ENCODE results near the gene TSPOAP1.

The TSPOAP1 gene

GRCh38 chr17:58327363-58328194, 1.0 kb downstream of the TSPOAP1 start:
- Histone ChIP-seq H3K36me3 (ENCODE audit: control insufficient read depth in 2 of 2, insufficient read depth in 2 of 2, low read length in 2 of 2) (peaks cover 0 to under 1% of the 10 kb centered on the region in 2 donors), H3K27me3 (ENCODE audit: control insufficient read depth in 1 of 2, insufficient read depth in 2 of 2, low read length in 2 of 2) (no peaks in the 10 kb centered on the region), H3K9ac (ENCODE audit: low read length in 2 of 2) (no peak overlapping the region), H3K9me3 (ENCODE audit: control insufficient read depth in 2 of 2, low read length in 2 of 2) (no peaks in the 10 kb centered on the region), H3K27ac (ENCODE audit: low read length) (no peak overlapping the region), H3K4me3 (ENCODE audit: low read length in 2 of 2) (no peak overlapping the region), H3K4me1 (ENCODE audit: control insufficient read depth, insufficient read depth, low read length) (peaks cover 22% of the 10 kb centered on the region)

DNA sequence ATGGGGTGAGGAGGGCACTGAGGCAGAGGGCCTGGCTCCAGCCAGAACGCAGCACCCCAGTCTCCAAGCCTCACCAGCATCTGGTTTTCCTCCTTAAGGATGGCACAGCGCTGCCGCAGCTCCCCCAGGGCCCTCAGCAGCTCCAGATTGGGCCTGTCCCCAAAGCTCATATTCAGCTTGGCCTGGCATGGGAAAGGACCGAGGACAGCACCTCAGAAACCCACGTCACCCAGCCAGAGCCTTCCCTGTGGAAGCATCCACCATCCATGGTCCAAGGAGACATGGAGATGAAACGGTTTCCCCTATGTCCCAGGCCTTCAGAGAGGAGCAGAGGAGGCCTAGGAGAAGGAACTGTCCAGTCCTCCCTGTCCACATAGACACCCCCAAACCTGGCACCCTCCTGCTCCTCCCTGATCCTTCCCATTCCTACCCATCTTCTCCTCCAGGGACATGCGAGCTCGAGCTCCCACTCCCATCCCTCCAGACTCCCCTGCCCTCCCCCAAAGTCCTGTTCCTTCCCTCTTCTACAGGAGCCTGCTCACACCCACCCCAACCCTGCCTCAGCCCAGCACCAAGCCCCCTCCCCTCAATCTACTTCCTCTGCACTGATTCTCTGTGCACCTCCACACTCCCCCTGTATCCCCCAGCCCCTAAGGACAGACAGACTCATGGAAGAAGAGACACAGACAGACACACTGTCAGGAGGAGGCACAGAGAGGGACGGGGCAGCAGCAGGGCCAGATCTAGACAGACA, 1.8 kb downstream of the TSPOAP1 start:
- H3K9ac ChIP-seq (ENCODE audit: low read length in 2 of 2), result no peak overlapping the region
- no peaks in the 10 kb centered on the region for H3K27me3 ChIP-seq (ENCODE audit: control insufficient read depth in 1 of 2, insufficient read depth in 2 of 2, low read length in 2 of 2)

DNA sequence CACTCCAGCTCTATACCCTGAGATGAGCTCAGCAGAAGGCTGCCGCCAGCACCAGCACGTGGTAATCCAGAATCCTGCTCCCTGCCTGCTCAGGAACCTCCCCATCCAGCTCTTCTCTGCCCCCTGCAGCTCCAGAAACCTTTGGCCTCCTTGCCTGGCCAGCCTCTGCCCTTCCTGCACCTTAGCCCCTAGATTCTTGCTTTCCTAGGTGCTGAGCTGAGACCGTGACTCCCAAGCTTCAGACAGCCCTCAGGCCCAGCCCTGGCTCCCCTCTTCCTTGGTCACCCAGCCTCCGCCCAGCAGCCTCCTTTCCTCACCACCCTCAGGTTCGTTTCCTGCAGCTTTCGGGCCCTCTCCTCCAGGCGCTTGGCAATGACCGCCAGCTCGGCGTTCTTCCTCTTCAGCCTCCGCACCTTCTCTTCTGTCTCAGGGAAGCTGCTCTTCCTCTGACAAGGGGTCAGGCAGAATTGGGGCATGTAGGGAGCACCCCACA, 2.6 kb downstream of the TSPOAP1 start:
- Histone ChIP-seq H3K4me3 (ENCODE audit: low read length in 2 of 2) (no peak overlapping the region), H3K4me1 (ENCODE audit: control insufficient read depth, insufficient read depth, low read length) (peaks cover 22% of the 10 kb centered on the region), H3K27ac (ENCODE audit: low read length) (no peak overlapping the region), H3K9me3 (ENCODE audit: control insufficient read depth in 2 of 2, low read length in 2 of 2) (no peaks in the 10 kb centered on the region), H3K36me3 (ENCODE audit: control insufficient read depth in 2 of 2, insufficient read depth in 2 of 2, low read length in 2 of 2) (peaks cover 0 to 5% of the 10 kb centered on the region in 2 donors), H3K9ac (ENCODE audit: low read length in 2 of 2) (no peak overlapping the region), H3K27me3 (ENCODE audit: control insufficient read depth in 1 of 2, insufficient read depth in 2 of 2, low read length in 2 of 2) (no peaks in the 10 kb centered on the region)

More for the DNA sequence above, 1.8 kb downstream of the TSPOAP1 start:
- H3K36me3 ChIP-seq (ENCODE audit: control insufficient read depth in 2 of 2, insufficient read depth in 2 of 2, low read length in 2 of 2), result peaks cover 0 to 3% of the 10 kb centered on the region in 2 donors
- no peaks in the 10 kb centered on the region for H3K9me3 ChIP-seq (ENCODE audit: control insufficient read depth in 2 of 2, low read length in 2 of 2)
- H3K4me3 ChIP-seq (ENCODE audit: low read length in 2 of 2), result no peak overlapping the region
- H3K27ac ChIP-seq (ENCODE audit: low read length), result no peak overlapping the region
- peaks cover 22% of the 10 kb centered on the region for H3K4me1 ChIP-seq (ENCODE audit: control insufficient read depth, insufficient read depth, low read length)

DNA sequence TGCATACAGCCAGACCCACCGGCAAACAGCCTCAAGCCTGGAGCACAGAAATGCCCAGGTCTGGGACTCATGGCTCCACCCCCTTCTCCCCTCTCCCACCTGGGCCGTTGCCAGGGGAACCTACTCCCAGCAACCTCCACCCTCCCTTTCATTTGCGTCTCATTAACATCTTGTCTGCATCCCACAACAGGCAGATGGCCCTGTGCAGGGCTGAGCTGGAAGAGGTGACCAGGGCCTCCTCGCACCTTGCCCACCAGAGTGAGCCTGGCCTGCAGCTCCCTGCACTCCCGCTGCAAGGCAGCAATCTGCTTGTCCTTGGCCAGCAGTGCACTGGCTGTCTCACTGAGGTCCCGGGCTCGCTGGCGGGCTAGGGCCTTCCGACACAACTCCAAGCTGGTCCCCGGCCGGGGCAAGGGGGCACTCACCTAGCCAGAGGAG, 3.3 kb downstream of the TSPOAP1 start:
- H3K27ac ChIP-seq (ENCODE audit: low read length), result no peak overlapping the region
- peaks cover 0 to 5% of the 10 kb centered on the region in 2 donors for H3K36me3 ChIP-seq (ENCODE audit: control insufficient read depth in 2 of 2, insufficient read depth in 2 of 2, low read length in 2 of 2)
- no peaks in the 10 kb centered on the region for H3K9me3 ChIP-seq (ENCODE audit: control insufficient read depth in 2 of 2, low read length in 2 of 2)
- peaks cover 22% of the 10 kb centered on the region for H3K4me1 ChIP-seq (ENCODE audit: control insufficient read depth, insufficient read depth, low read length)
- peak overlapping the region; percentile 83 to 88 for H3K4me3 ChIP-seq (ENCODE audit: low read length in 2 of 2)
- no peaks in the 10 kb centered on the region for H3K27me3 ChIP-seq (ENCODE audit: control insufficient read depth in 1 of 2, insufficient read depth in 2 of 2, low read length in 2 of 2)
- H3K9ac ChIP-seq (ENCODE audit: low read length in 2 of 2), result peak overlapping the region; percentile 77 to 87

DNA sequence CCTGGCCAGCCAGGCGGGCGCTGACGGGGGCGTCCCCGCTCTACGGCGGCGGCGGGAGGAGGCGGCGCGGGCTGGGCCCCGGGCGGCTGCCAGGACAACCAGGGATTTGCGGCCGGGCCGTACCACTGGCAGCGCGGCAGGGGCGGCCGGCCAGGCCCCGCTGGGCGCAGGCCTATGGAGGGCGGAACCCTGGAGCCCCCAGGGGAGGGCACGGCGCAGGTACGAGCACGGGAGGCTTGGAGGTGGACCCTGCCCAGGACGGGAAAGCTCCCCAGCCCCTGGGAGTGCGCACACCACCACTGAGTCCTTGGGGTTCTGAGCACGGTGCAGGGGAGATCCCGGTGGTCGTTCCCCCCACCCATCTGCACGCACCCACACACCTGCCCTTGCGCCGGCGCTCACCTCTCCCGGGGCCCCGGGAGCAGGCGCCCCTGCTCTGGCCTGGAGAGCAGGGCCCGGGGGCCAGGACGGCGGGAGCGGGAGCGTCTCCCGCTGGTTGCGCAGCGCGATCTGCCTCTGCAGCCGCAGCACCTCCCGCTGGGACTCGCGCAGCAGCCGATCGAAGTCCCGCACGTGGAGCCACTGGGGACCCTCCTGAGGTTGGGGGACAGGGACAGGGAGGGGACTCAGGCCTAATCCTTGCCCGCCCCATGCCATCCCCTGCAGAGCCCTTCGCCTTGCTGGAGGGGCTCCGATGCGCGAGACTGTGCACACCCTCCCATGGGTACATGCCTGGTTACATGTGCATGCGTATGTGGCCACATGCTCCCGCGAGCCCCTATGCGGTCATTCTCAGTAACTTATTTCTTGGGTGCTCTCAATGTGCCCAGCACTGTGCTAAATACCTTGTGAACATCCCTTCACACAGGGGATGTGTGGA, 3.9 kb downstream of the TSPOAP1 start:
- H3K4me3 ChIP-seq (ENCODE audit: low read length in 2 of 2), result peak overlapping the region; percentile 83 to 88
- peak overlapping the region; percentile 77 to 87 for H3K9ac ChIP-seq (ENCODE audit: low read length in 2 of 2)
- no peaks in the 10 kb centered on the region for H3K27me3 ChIP-seq (ENCODE audit: control insufficient read depth in 1 of 2, insufficient read depth in 2 of 2, low read length in 2 of 2)
- H3K9me3 ChIP-seq (ENCODE audit: control insufficient read depth in 2 of 2, low read length in 2 of 2), result no peaks in the 10 kb centered on the region
- H3K27ac ChIP-seq (ENCODE audit: low read length), result peak overlapping the region; percentile 53
- H3K36me3 ChIP-seq (ENCODE audit: control insufficient read depth in 2 of 2, insufficient read depth in 2 of 2, low read length in 2 of 2), result peaks cover 0 to 5% of the 10 kb centered on the region in 2 donors
- H3K4me1 ChIP-seq (ENCODE audit: control insufficient read depth, insufficient read depth, low read length), result peaks cover 22% of the 10 kb centered on the region

GRCh38 chr17:58324056-58324408, 4.6 kb downstream of the TSPOAP1 start:
- Histone ChIP-seq H3K27me3 (ENCODE audit: control insufficient read depth in 1 of 2, insufficient read depth in 2 of 2, low read length in 2 of 2) (no peaks in the 10 kb centered on the region), H3K9ac (ENCODE audit: low read length in 2 of 2) (peak overlapping the region; percentile 77 to 87), H3K4me1 (ENCODE audit: control insufficient read depth, insufficient read depth, low read length) (peaks cover 22% of the 10 kb centered on the region), H3K4me3 (ENCODE audit: low read length in 2 of 2) (peak overlapping the region; percentile 83 to 88), H3K27ac (ENCODE audit: low read length) (peak overlapping the region; percentile 53), H3K36me3 (ENCODE audit: control insufficient read depth in 2 of 2, insufficient read depth in 2 of 2, low read length in 2 of 2) (peaks cover 0 to 5% of the 10 kb centered on the region in 2 donors), H3K9me3 (ENCODE audit: control insufficient read depth in 2 of 2, low read length in 2 of 2) (no peaks in the 10 kb centered on the region)

DNA sequence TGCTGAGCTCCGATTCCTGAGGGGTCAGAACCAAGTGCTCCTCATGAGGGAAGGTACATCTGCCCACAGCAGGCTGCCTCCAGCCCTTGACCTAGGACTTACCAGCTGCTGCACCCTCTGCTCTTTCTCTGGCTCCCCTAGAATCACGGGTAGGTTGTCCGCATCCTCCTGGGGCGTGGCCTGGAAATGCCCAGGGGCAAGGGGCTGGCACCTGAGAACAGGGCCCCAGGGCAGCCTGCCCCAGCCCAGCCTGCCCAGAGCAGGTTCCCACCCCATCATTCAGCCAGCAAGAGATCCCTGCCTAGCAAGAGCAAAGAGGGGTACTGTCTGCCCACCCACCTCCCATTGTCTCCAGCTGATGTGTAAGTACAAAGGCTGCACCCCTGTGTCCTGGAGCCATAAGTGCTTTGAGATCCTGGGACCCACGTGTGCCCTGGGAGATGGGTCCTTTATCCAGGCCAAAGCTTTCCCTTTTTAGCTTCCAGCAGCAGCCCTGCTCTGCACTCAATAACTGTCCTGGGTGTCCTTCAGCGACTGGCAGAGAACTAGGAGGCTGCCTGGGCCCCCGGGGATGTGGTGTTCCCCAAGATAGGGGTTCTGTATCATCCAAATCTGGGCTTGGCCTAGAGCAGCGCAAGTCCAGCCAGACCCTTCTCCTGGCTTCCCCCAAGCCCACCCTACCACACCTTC, 5.1 kb downstream of the TSPOAP1 start:
- H3K9ac ChIP-seq (ENCODE audit: low read length in 2 of 2), result peak overlapping the region; percentile 77 to 87
- peaks cover 0 to 5% of the 10 kb centered on the region in 2 donors for H3K36me3 ChIP-seq (ENCODE audit: control insufficient read depth in 2 of 2, insufficient read depth in 2 of 2, low read length in 2 of 2)
- no peaks in the 10 kb centered on the region for H3K27me3 ChIP-seq (ENCODE audit: control insufficient read depth in 1 of 2, insufficient read depth in 2 of 2, low read length in 2 of 2)
- H3K4me3 ChIP-seq (ENCODE audit: low read length in 2 of 2), result peak overlapping the region; percentile 83 to 88
- H3K9me3 ChIP-seq (ENCODE audit: control insufficient read depth in 2 of 2, low read length in 2 of 2), result no peaks in the 10 kb centered on the region
- peak overlapping the region; percentile 53 for H3K27ac ChIP-seq (ENCODE audit: low read length)
- peaks cover 22% of the 10 kb centered on the region for H3K4me1 ChIP-seq (ENCODE audit: control insufficient read depth, insufficient read depth, low read length)

DNA sequence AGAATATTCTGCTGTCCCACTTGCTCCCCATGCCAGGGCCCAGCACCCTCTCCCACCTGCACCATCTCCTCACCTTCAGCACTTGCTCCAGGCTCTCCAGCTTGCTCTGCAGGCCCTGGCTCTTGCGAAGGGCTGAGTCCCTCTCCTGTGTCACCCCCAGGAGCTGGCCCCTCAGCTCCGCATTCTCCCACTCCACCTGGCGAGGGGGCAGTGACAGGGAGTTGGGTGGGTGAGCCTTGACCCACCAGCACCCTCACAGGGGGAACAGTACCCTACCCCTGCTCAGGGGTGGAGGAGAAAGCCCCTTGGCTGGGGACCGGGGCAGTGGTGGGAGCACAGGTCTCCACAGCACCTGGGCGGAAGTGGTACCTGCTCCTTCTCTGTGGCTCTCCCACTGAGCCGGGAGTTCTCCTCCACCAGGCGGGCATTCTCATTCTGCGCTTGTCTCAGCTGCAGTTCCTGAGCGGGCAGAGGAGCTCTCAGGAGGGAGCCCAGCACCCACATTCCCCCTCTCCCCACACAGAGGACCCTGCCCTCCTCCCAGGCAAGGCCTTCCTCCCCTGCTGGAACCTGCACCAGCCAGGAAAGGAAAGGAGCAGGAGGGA, 5.9 kb downstream of the TSPOAP1 start:
- H3K27ac ChIP-seq (ENCODE audit: low read length), result no peak overlapping the region
- H3K27me3 ChIP-seq (ENCODE audit: control insufficient read depth in 1 of 2, insufficient read depth in 2 of 2, low read length in 2 of 2), result no peaks in the 10 kb centered on the region
- no peaks in the 10 kb centered on the region for H3K9me3 ChIP-seq (ENCODE audit: control insufficient read depth in 2 of 2, low read length in 2 of 2)
- no peak overlapping the region for H3K4me3 ChIP-seq (ENCODE audit: low read length in 2 of 2)
- H3K9ac ChIP-seq (ENCODE audit: low read length in 2 of 2), result no peak overlapping the region
- H3K4me1 ChIP-seq (ENCODE audit: control insufficient read depth, insufficient read depth, low read length), result peaks cover 22% of the 10 kb centered on the region
- H3K36me3 ChIP-seq (ENCODE audit: control insufficient read depth in 2 of 2, insufficient read depth in 2 of 2, low read length in 2 of 2), result peaks cover 0 to 5% of the 10 kb centered on the region in 2 donors

GRCh38 chr17:58321571-58322525, 6.7 kb downstream of the TSPOAP1 start:
- Histone ChIP-seq H3K27me3 (ENCODE audit: control insufficient read depth in 1 of 2, insufficient read depth in 2 of 2, low read length in 2 of 2) (no peaks in the 10 kb centered on the region), H3K4me1 (ENCODE audit: control insufficient read depth, insufficient read depth, low read length) (peaks cover 22% of the 10 kb centered on the region), H3K4me3 (ENCODE audit: low read length in 2 of 2) (no peak overlapping the region)

More at GRCh38 chr17:58321571-58322525, 6.7 kb downstream of the TSPOAP1 start:
- H3K36me3 ChIP-seq (ENCODE audit: control insufficient read depth in 2 of 2, insufficient read depth in 2 of 2, low read length in 2 of 2), result peaks cover 0 to 5% of the 10 kb centered on the region in 2 donors
- H3K27ac ChIP-seq (ENCODE audit: low read length), result no peak overlapping the region
- H3K9me3 ChIP-seq (ENCODE audit: control insufficient read depth in 2 of 2, low read length in 2 of 2), result no peaks in the 10 kb centered on the region
- no peak overlapping the region for H3K9ac ChIP-seq (ENCODE audit: low read length in 2 of 2)

Data from stomach smooth muscle (tissue), 2 donors.